Smooth muscle cell (in vitro differentiated cells): ENCODE data around the gene HPSE2. TPM values are rescaled to one million over a fixed set of nuclear protein-coding genes. Genes with fewer than 3 reads are reported as not detected.
A peak's percentile ranks its signal among the peaks of the same experiment; 100 is the strongest.

ENCODE experiments used
- DNase-seq: peaks from one replicate; lab custom pipeline; 2025; ENCODE audit not compliant: unreplicated experiment; lab: John Stamatoyannopoulos, UW
- H2AFZ ChIP-seq: fragments of 200-600 bp; sonication (generic); 2 replicates; pipeline ENCODE4 v1.6.0; 2016; ENCODE audit warnings: antibody characterized with exemption, low read depth, mild to moderate bottlenecking
- H3F3A ChIP-seq: fragments of 200-600 bp; sonication (generic); 2 replicates; pipeline ENCODE4 v1.6.0; 2017; ENCODE audit warnings: antibody characterized with exemption, low read depth
- H3K27ac ChIP-seq: fragments of 200-600 bp; sonication (generic); 2 replicates; pipeline ENCODE4 v1.5.1; 2016; ENCODE audit warnings: low read depth, mild to moderate bottlenecking
- H3K27me3 ChIP-seq: fragments of 200-600 bp; sonication (generic); 2 replicates; pipeline ENCODE4 v1.6.1; 2016; ENCODE audit warnings: low read depth, mild to moderate bottlenecking
- H3K36me3 ChIP-seq: fragments of 200-600 bp; sonication (generic); 2 replicates; pipeline ENCODE4 v1.5.1; 2016; ENCODE audit warnings: low read depth
- H3K4me1 ChIP-seq: fragments of 200-600 bp; sonication (generic); 2 replicates; pipeline ENCODE4 v1.5.1; 2016; ENCODE audit warnings: low read depth
- H3K4me2 ChIP-seq: fragments of 200-600 bp; sonication (generic); 2 replicates; pipeline ENCODE4 v1.6.0; 2016; ENCODE audit warnings: mild to moderate bottlenecking
- H3K4me3 ChIP-seq: fragments of 200-600 bp; sonication (generic); 2 replicates; pipeline ENCODE4 v1.5.1; 2016; ENCODE audit warnings: mild to moderate bottlenecking
- H3K79me2 ChIP-seq: fragments of 200-600 bp; sonication (generic); 2 replicates; pipeline ENCODE4 v1.6.0; 2016; ENCODE audit warnings: low read depth, mild to moderate bottlenecking
- H3K9ac ChIP-seq: fragments of 200-600 bp; sonication (generic); 2 replicates; pipeline ENCODE4 v1.6.0; 2016; ENCODE audit warnings: low read depth
- H3K9me3 ChIP-seq: fragments of 200-600 bp; sonication (generic); replicated peaks from 2 replicates; pipeline ENCODE4 v1.5.1; 2016; ENCODE audit warnings: low read depth
- H4K20me1 ChIP-seq: fragments of 200-600 bp; sonication (generic); 2 replicates; pipeline ENCODE4 v1.6.0; 2016; ENCODE audit warnings: low read depth
- WGBS: methylation state at CpG from one replicate; pipeline ENCODE4 v1.1.7; 2016; ENCODE audit warnings: low lambda C conversion rate; 5-methylcytosine and 5-hydroxymethylcytosine counted together
- polyA plus RNA-seq: library from polyadenylated mRNA; unstranded; fragments of >200 nt; fragmentation: Nextera tagmentation; extraction: Ambion mirVana; gene quantifications from 2 replicates; pipeline ENCODE4 v1.2.1, GENCODE V29; 2016
- total RNA-seq: library from RNA; depleted of rRNA; stranded (reverse); fragments of >200 nt; gene quantifications from 2 replicates; pipeline ENCODE4 v1.2.3, GENCODE V29; 2014
- TF ChIP-seq, protein P1 (sequence below): fragments of 200-600 bp; sonication (generic); IDR thresholded peaks from 2 replicates; pipeline ENCODE4 v1.5.1; 2017; ENCODE audit warnings: borderline replicate concordance, mild to moderate bottlenecking, antibody characterized with exemption; ENCODE audit not compliant: insufficient read depth, poor library complexity, severe bottlenecking

Gene HPSE2
- total and polyA plus RNA-seq, 2 experiments from 2014 or later, result 0.13 TPM; not detected in 1

DNA sequence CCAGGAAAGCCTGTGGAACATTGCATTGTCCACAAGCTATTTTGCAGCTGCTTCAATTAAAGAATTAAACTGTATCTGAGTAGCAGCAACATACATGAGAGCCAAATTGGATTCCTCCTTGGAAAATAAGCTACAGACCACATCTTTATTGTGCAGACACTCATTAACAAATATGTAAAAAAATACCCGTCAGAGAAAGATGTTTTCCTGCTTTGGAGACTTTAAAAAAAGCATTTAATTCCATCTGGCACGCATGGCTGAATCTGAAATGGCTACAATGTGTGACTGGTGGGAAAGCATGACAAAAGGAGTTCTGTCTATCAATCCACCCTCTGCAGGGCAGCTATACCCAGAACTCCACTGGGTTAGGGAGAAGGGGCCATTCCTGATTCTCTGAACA is 715.8 kb downstream of the HPSE2 start:
- Histone ChIP-seq H3K4me3 (no peak overlapping the region), H3K4me2 (no peak overlapping the region), H3K79me2 (no peaks in the 10 kb centered on the region), H3F3A (no peaks in the 10 kb centered on the region), H4K20me1 (no peaks in the 10 kb centered on the region), H3K4me1 (peaks cover 20% of the 10 kb centered on the region), H3K27ac (no peak overlapping the region), H3K27me3 (no peaks in the 10 kb centered on the region), H2AFZ (no peak overlapping the region), H3K9ac (no peak overlapping the region), H3K9me3 (no peaks in the 10 kb centered on the region), H3K36me3 (no peaks in the 10 kb centered on the region)
- TF ChIP-seq, protein P1, sequence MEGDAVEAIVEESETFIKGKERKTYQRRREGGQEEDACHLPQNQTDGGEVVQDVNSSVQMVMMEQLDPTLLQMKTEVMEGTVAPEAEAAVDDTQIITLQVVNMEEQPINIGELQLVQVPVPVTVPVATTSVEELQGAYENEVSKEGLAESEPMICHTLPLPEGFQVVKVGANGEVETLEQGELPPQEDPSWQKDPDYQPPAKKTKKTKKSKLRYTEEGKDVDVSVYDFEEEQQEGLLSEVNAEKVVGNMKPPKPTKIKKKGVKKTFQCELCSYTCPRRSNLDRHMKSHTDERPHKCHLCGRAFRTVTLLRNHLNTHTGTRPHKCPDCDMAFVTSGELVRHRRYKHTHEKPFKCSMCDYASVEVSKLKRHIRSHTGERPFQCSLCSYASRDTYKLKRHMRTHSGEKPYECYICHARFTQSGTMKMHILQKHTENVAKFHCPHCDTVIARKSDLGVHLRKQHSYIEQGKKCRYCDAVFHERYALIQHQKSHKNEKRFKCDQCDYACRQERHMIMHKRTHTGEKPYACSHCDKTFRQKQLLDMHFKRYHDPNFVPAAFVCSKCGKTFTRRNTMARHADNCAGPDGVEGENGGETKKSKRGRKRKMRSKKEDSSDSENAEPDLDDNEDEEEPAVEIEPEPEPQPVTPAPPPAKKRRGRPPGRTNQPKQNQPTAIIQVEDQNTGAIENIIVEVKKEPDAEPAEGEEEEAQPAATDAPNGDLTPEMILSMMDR, result no peak
- DNase-seq, result no peak
- 89% methylated on average over 2 of the region's 2 CpGs for WGBS

GRCh38 chr10:98517672-98518071 is 718.0 kb downstream of the HPSE2 start:
- Histone ChIP-seq H3K36me3 (no peaks in the 10 kb centered on the region), H4K20me1 (no peaks in the 10 kb centered on the region), H2AFZ (no peak overlapping the region), H3K9ac (no peak overlapping the region), H3K4me2 (no peak overlapping the region), H3K27me3 (no peaks in the 10 kb centered on the region), H3F3A (no peaks in the 10 kb centered on the region), H3K9me3 (no peaks in the 10 kb centered on the region), H3K4me3 (no peak overlapping the region), H3K27ac (no peak overlapping the region), H3K79me2 (no peaks in the 10 kb centered on the region), H3K4me1 (peaks cover 20% of the 10 kb centered on the region)
- TF ChIP-seq, protein P1, result no peak
- WGBS, result 50% methylated on average over 2 of the region's 2 CpGs
- DNase-seq, result no peak

GRCh38 chr10:98516352-98516751 is 719.3 kb downstream of the HPSE2 start:
- H3K27me3 ChIP-seq, result no peaks in the 10 kb centered on the region
- no peak overlapping the region for H3K27ac ChIP-seq
- TF ChIP-seq, protein P1, result no peak
- no peak for DNase-seq
- no peak overlapping the region for H3K9ac ChIP-seq
- H3F3A ChIP-seq, result no peaks in the 10 kb centered on the region
- H3K4me3 ChIP-seq, result no peak overlapping the region
- H3K4me1 ChIP-seq, result peaks cover 20% of the 10 kb centered on the region
- no peaks in the 10 kb centered on the region for H3K36me3 ChIP-seq
- peak overlapping the region; percentile 51 for H3K4me2 ChIP-seq
- H2AFZ ChIP-seq, result peak overlapping the region; percentile 45
- WGBS, result 49% methylated on average over 2 of the region's 2 CpGs
- no peaks in the 10 kb centered on the region for H4K20me1 ChIP-seq
- H3K9me3 ChIP-seq, result no peaks in the 10 kb centered on the region
- no peaks in the 10 kb centered on the region for H3K79me2 ChIP-seq

GRCh38 chr10:98513704-98514103 is 721.9 kb downstream of the HPSE2 start:
- TF ChIP-seq, protein P1, result no peak
- Histone ChIP-seq H3K27me3 (no peaks in the 10 kb centered on the region), H2AFZ (no peak overlapping the region), H3K9ac (no peak overlapping the region), H3K4me1 (peaks cover 7% of the 10 kb centered on the region), H3K4me2 (no peak overlapping the region), H3K4me3 (no peak overlapping the region), H3K27ac (no peak overlapping the region), H3K79me2 (no peaks in the 10 kb centered on the region), H3F3A (no peaks in the 10 kb centered on the region), H3K9me3 (no peaks in the 10 kb centered on the region), H3K36me3 (no peaks in the 10 kb centered on the region), H4K20me1 (no peaks in the 10 kb centered on the region)
- 95% methylated on average over 1 of the region's 1 CpG for WGBS
- no peak for DNase-seq
